H1 (cell line): Measurements from ENCODE around the gene KRT84. TPM values are rescaled to one million over a fixed set of nuclear protein-coding genes. Genes with fewer than 3 reads are reported as not detected.

Source experiments
- CTCF ChIA-PET: fragments of 300-600 bp; sonication (Branson Sonifier 250); formaldehyde crosslinking; loops from one replicate; lab custom pipeline; 2021; ENCODE audit not compliant: partially characterized antibody; lab: Charles Lee
- POLR2A ChIA-PET: fragments of 300-600 bp; sonication (Branson Sonifier 250); formaldehyde crosslinking; loops from one replicate; lab custom pipeline; 2021; ENCODE audit warnings: inconsistent platforms; ENCODE audit not compliant: partially characterized antibody; lab: Charles Lee
- DNase-seq, 2 experiments: peaks; one replicate each; pipeline versions ENCODE4 v3.0.0 to v3.0.0-alpha.2; 2010 to 2022; ENCODE audit warnings: low spot score in 2 of 2, low read depth in 1 of 2, mixed read lengths in 1 of 2
- FAIRE-seq: peaks from 2 replicates; lab custom pipeline; 2011; peaks lifted over from hg19 to GRCh38; lab: Jason Lieb, UNC
- H2AFZ ChIP-seq: 2 replicates; pipeline ENCODE4 v1.8.1; 2012; ENCODE audit warnings: low read length, inconsistent platforms
- H2AK5ac ChIP-seq: 2 replicates; pipeline ENCODE4 v1.6.1; 2013; ENCODE audit warnings: low read depth, low read length
- H2BK120ac ChIP-seq: replicated peaks from 2 replicates; pipeline ENCODE3; 2013; ENCODE audit warnings: low read depth, low read length, inconsistent platforms
- H2BK12ac ChIP-seq: 2 replicates; pipeline ENCODE4 v1.6.1; 2013; ENCODE audit warnings: low read depth, low read length
- H2BK15ac ChIP-seq: 2 replicates; pipeline ENCODE4 v1.6.1; 2013; ENCODE audit warnings: low read length
- H2BK20ac ChIP-seq: 2 replicates; pipeline ENCODE4 v1.6.1; 2013; ENCODE audit warnings: low read length
- H2BK5ac ChIP-seq: 2 replicates; pipeline ENCODE4 v1.6.1; 2013; ENCODE audit warnings: low read depth, low read length
- H3K14ac ChIP-seq: 2 replicates; pipeline ENCODE4 v1.6.1; 2013; ENCODE audit warnings: inconsistent platforms; ENCODE audit not compliant: insufficient read length
- H3K18ac ChIP-seq: 2 replicates; pipeline ENCODE4 v1.6.1; 2013; ENCODE audit warnings: low read length; ENCODE audit errors: extremely low read depth
- H3K23ac ChIP-seq: 2 replicates; pipeline ENCODE4 v1.6.1; 2013; ENCODE audit warnings: inconsistent platforms; ENCODE audit not compliant: insufficient read length
- H3K23me2 ChIP-seq: 2 replicates; pipeline ENCODE4 v1.6.1; 2013; ENCODE audit warnings: low read depth, low read length
- H3K27ac ChIP-seq: 2 replicates; pipeline ENCODE4 v1.6.1; 2011; ENCODE audit warnings: low read depth, low read length, inconsistent platforms
- H3K27me3 ChIP-seq, 4 experiments: replicated peaks in 1 of 4; 1 replicate in 1 of 4; 2 replicates in 3 of 4; pipeline versions ENCODE4 v1.6.1 to v1.8.1; 2011 to 2013; ENCODE audit warnings: low read length in 3 of 4, mild to moderate bottlenecking in 3 of 4, inconsistent platforms in 2 of 4, mixed read lengths in 2 of 4, moderate library complexity in 1 of 4; ENCODE audit not compliant: control insufficient read depth in 3 of 4, insufficient read depth in 3 of 4; ENCODE audit errors: extremely low read depth in 1 of 4
- H3K36me3 ChIP-seq, 4 experiments: 2 replicates each; pipeline versions ENCODE4 v1.6.1 to v1.8.1; 2011 to 2013; ENCODE audit warnings: mild to moderate bottlenecking in 4 of 4, low read length in 3 of 4, moderate library complexity in 2 of 4, control low read depth in 1 of 4, inconsistent platforms in 1 of 4; ENCODE audit not compliant: insufficient read depth in 4 of 4, control insufficient read depth in 2 of 4
- H3K4ac ChIP-seq: replicated peaks from 2 replicates; pipeline ENCODE3; 2013; ENCODE audit warnings: low read length, low read depth, mixed read lengths, inconsistent platforms; ENCODE audit not compliant: insufficient read length
- H3K4me1 ChIP-seq, 4 experiments: replicated peaks in 1 of 4; 1 replicate in 1 of 4; 2 replicates in 3 of 4; pipeline versions ENCODE4 v1.6.1 to v1.8.1; 2011 to 2013; ENCODE audit warnings: low read length in 3 of 4, inconsistent platforms in 2 of 4, mixed read lengths in 1 of 4; ENCODE audit not compliant: insufficient read depth in 4 of 4, control insufficient read depth in 3 of 4
- H3K4me2 ChIP-seq, 2 experiments: 2 replicates each; pipeline versions ENCODE4 v1.6.1 to v1.8.1; 2011 to 2013; ENCODE audit warnings: low read depth in 2 of 2, low read length in 2 of 2, control low read depth in 1 of 2, inconsistent platforms in 1 of 2, mild to moderate bottlenecking in 1 of 2; ENCODE audit not compliant: insufficient read depth in 1 of 2
- H3K4me3 ChIP-seq, 4 experiments: fragments of 200-600, 300-600 bp in 1 of 4; sonication (generic), shearing (Covaris generic), sonication (Bioruptor Twin) in 1 of 4; 2 replicates each; pipeline versions ENCODE4 v1.5.1 to v1.8.1; 2011 to 2016; ENCODE audit warnings: low read length in 4 of 4, low read depth in 3 of 4, control low read depth in 2 of 4, inconsistent platforms in 2 of 4, mild to moderate bottlenecking in 2 of 4, mixed read lengths in 1 of 4, moderate library complexity in 1 of 4; ENCODE audit not compliant: insufficient read depth in 2 of 4; ENCODE audit errors: extremely low read depth in 1 of 4
- H3K56ac ChIP-seq: replicated peaks from 2 replicates; pipeline ENCODE3; 2013; ENCODE audit warnings: low read depth, mild to moderate bottlenecking, mixed read lengths, low read length, inconsistent platforms; ENCODE audit not compliant: insufficient read length
- H3K79me1 ChIP-seq: 2 replicates; pipeline ENCODE4 v1.6.1; 2013; ENCODE audit warnings: low read depth, low read length, control low read depth
- H3K79me2 ChIP-seq, 2 experiments: 2 replicates each; pipeline versions ENCODE4 v1.6.1 to v1.8.1; 2012 to 2013; ENCODE audit warnings: low read length in 2 of 2, mild to moderate bottlenecking in 2 of 2, inconsistent platforms in 1 of 2; ENCODE audit not compliant: insufficient read depth in 2 of 2, control insufficient read depth in 1 of 2
- H3K9ac ChIP-seq, 4 experiments: replicated peaks in 1 of 4; 1 replicate in 1 of 4; 2 replicates in 3 of 4; pipeline versions ENCODE4 v1.6.1 to v1.8.1; 2011 to 2013; ENCODE audit warnings: low read depth in 3 of 4, low read length in 3 of 4, control low read depth in 2 of 4, mild to moderate bottlenecking in 2 of 4, moderate library complexity in 2 of 4, inconsistent platforms in 1 of 4; ENCODE audit errors: extremely low read depth in 1 of 4
- H3K9me3 ChIP-seq, 2 experiments: 2 replicates each; pipeline versions ENCODE4 v1.6.1 to v1.8.1; 2012 to 2013; ENCODE audit warnings: mild to moderate bottlenecking in 2 of 2, moderate library complexity in 2 of 2, control low read depth in 1 of 2, inconsistent platforms in 1 of 2, low read depth in 1 of 2, low read length in 1 of 2, mixed read lengths in 1 of 2; ENCODE audit not compliant: insufficient read depth in 2 of 2
- H4K20me1 ChIP-seq, 2 experiments: replicated peaks in 1 of 2; 2 replicates each; pipeline versions ENCODE3 to v1.8.1; 2011 to 2013; ENCODE audit warnings: inconsistent platforms in 2 of 2, low read length in 2 of 2, mild to moderate bottlenecking in 1 of 2; ENCODE audit not compliant: insufficient read depth in 2 of 2, control insufficient read depth in 1 of 2
- H4K5ac ChIP-seq: 2 replicates; pipeline ENCODE4 v1.6.1; 2013; ENCODE audit warnings: low read length, low read depth, mixed read lengths, inconsistent platforms; ENCODE audit not compliant: insufficient read length
- H4K8ac ChIP-seq: 2 replicates; pipeline ENCODE4 v1.8.0; 2013; ENCODE audit warnings: mild to moderate bottlenecking, moderate library complexity, low read length, inconsistent platforms; ENCODE audit not compliant: insufficient read depth; ENCODE audit errors: extremely low read depth
- H4K91ac ChIP-seq: replicated peaks from 2 replicates; pipeline ENCODE3; 2013; ENCODE audit warnings: low read length, mixed read lengths, inconsistent platforms; ENCODE audit not compliant: insufficient read length
- BCL11A ChIP-seq, 2 experiments: IDR thresholded peaks; one replicate each; pipeline ENCODE4 v1.6.1; 2011; ENCODE audit warnings: low read depth in 2 of 2, low read length in 2 of 2, mild to moderate bottlenecking in 2 of 2
- CBX8 ChIP-seq: fragments of 300-800, 300-1000 bp; sonication (generic); IDR thresholded peaks from 2 replicates; pipeline ENCODE4 v1.7.1; 2016; ENCODE audit warnings: low read depth, low read length, borderline replicate concordance
- CEBPB ChIP-seq: IDR thresholded peaks from 2 replicates; pipeline ENCODE4 v1.6.1; 2012; ENCODE audit warnings: low read depth, low read length
- FOSL1 ChIP-seq: IDR thresholded peaks from 2 replicates; pipeline ENCODE4 v1.6.1; 2011; ENCODE audit warnings: mild to moderate bottlenecking, low read depth, low read length, moderate library complexity; ENCODE audit not compliant: insufficient read depth
- GTF2F1 ChIP-seq: IDR thresholded peaks from 2 replicates; pipeline ENCODE4 v1.6.1; 2012; ENCODE audit warnings: low read depth, low read length, improper control_type of control experiment, borderline replicate concordance
- KDM4A ChIP-seq: IDR thresholded peaks from one replicate; pipeline ENCODE4 v1.7.1; 2012; ENCODE audit warnings: low read depth, mild to moderate bottlenecking, moderate library complexity, low read length, inconsistent platforms; ENCODE audit not compliant: severe bottlenecking
- MAFK ChIP-seq: IDR thresholded peaks from 2 replicates; pipeline ENCODE4 v1.6.1; 2012; ENCODE audit warnings: low read depth, mild to moderate bottlenecking, improper control_type of control experiment, low read length
- NANOG ChIP-seq: IDR thresholded peaks from 2 replicates; pipeline ENCODE4 v1.6.1; 2011; ENCODE audit warnings: low read length, low read depth, mild to moderate bottlenecking, inconsistent platforms; ENCODE audit not compliant: insufficient read depth, poor library complexity, severe bottlenecking
- NRF1 ChIP-seq: IDR thresholded peaks from 2 replicates; pipeline ENCODE4 v1.6.1; 2011; ENCODE audit warnings: mild to moderate bottlenecking, low read depth, low read length, improper control_type of control experiment
- PHF8 ChIP-seq: fragments of 200-600 bp; sonication (generic); conservative IDR thresholded peaks from 2 replicates; pipeline ENCODE4 v1.7.1; 2012; ENCODE audit warnings: low read depth, mild to moderate bottlenecking, inconsistent platforms, low read length, moderate library complexity
- RBBP5 ChIP-seq: IDR thresholded peaks from 2 replicates; pipeline ENCODE4 v1.7.1; 2012; ENCODE audit warnings: low read depth, mild to moderate bottlenecking, inconsistent platforms, low read length, moderate library complexity, borderline replicate concordance
- TAF7 ChIP-seq: optimal IDR thresholded peaks from 2 replicates; pipeline ENCODE3; 2011; ENCODE audit warnings: low read depth, mild to moderate bottlenecking, inconsistent platforms, low read length, moderate library complexity, borderline replicate concordance
- WGBS, 2 experiments: shearing (Covaris generic) in 1 of 2; methylation state at CpG; one replicate each; pipeline versions ENCODE4 v1.1.6 to v1.1.7; 2013 to 2015; ENCODE audit warnings: low lambda C conversion rate in 2 of 2, mixed read lengths in 2 of 2, inconsistent platforms in 1 of 2, low coverage in 1 of 2, missing lambda C conversion rate in 1 of 2; ENCODE audit not compliant: insufficient replicate concordance in 2 of 2, insufficient coverage in 1 of 2, insufficient read length in 1 of 2; ENCODE audit errors: extremely low coverage in 1 of 2, missing lambda C conversion rate in 1 of 2; 5-methylcytosine and 5-hydroxymethylcytosine counted together
- polyA plus RNA-seq, 7 experiments: library from polyadenylated mRNA; depleted of rRNA in 3 of 7; stranded (reverse) in 5 of 7; unstranded in 2 of 7; fragments of >200 nt in 5 of 7; fragments of 200-250 nt in 2 of 7; gene quantifications; 1 replicate in 5 of 7; 2 replicates in 1 of 7; 4 replicates in 1 of 7; pipeline versions ENCODE4 v1.2.1 to v1.2.3, GENCODE V29; 2011 to 2013; ENCODE audit warnings: missing spikeins in 2 of 7, mixed read lengths in 2 of 7
- total RNA-seq: library from RNA; stranded (reverse); fragmentation: NEBNext Ultra II Directional; extraction: Animal tissue kit (Norgen Biotek cat#: 25700); gene quantifications from 2 replicates; pipeline ENCODE4 v1.2.1, GENCODE V29; 2021

KRT84 gene
- total and polyA plus RNA-seq, 2 of the 8 experiments (the other 6 are each of a cell fraction or from before 2014, with no cell fraction given): not detected

DNA sequence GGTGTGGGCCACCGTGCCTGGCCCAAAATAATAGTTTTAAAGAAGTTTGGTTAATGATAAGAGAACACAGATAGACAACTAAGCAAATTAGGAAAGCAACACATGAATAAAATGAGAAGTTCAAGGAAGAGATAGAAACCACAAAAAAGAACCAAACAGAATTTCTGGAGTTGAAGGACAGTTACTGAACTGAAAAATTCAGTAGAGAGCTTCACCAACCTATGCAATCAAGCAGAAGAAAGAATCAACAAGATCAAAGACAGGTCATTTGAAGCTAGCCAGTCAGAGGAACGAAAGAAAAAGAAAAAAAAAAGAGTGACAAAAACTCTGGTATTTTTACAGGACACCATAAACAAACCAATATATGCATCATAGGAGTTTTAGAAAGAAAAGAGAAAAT lies 48.8 kb downstream of the KRT84 start:
- Histone ChIP-seq H4K8ac (no peak overlapping the region), H4K91ac (no peak overlapping the region), H2BK15ac (no peak overlapping the region), H3K27ac (no peak overlapping the region), H3K9me3 (no peaks in the 10 kb centered on the region), H3K56ac (no peak overlapping the region), H2AFZ (no peak overlapping the region), H2BK20ac (no peak overlapping the region), H3K4me1 (peaks cover 0 to 3% (median 0%) of the 10 kb centered on the region in 4 experiments; a peak in 1 of 7 replicates), H2AK5ac (no peak overlapping the region), H3K4me2 (no peak overlapping the region), H2BK120ac (no peak overlapping the region), H3K79me2 (no peaks in the 10 kb centered on the region), H3K4me3 (no peak overlapping the region), H3K9ac (no peak overlapping the region), H3K23ac (no peak overlapping the region), H3K4ac (no peak overlapping the region), H3K36me3 (no peaks in the 10 kb centered on the region), H3K23me2 (no peaks in the 10 kb centered on the region), H3K18ac (no peak overlapping the region), H4K20me1 (no peaks in the 10 kb centered on the region), H4K5ac (no peak overlapping the region), H3K14ac (no peak overlapping the region), H3K27me3 (no peaks in the 10 kb centered on the region), H3K79me1 (no peaks in the 10 kb centered on the region), H2BK5ac (no peak overlapping the region), H2BK12ac (no peak overlapping the region)
- 100% methylated on average over 2 of the region's 2 CpGs; no CpG with 5 or more reads in 1 of the 2 experiments for WGBS, 2 experiments
- ChIA-PET CTCF (interaction anchor here (0.6 to 10.9 kb wide), 12 partner anchors 8 to 544 kb away, joined by 3 to 126 read pairs (median 4); no protein-coding TSS in a partner anchor), POLR2A (interaction anchor here (1.2 kb wide), 1 partner anchor 9 kb away, joined by 3 read pairs; no protein-coding TSS in a partner anchor)
- DNase-seq: no peak
- no peak for FAIRE-seq
- TF ChIP-seq BCL11A (IDR thresholded peaks at IDR 0.05; ENCODE audit: low read depth in 2 of 2, low read length in 2 of 2) (no peak), CEBPB (no peak), GTF2F1 (no peak), NANOG (no peak), FOSL1 (no peak), PHF8 (no peak), NRF1 (no peak), MAFK (no peak), RBBP5 (no peak), KDM4A (no peak), CBX8 (no peak), TAF7 (no peak)
